Astrocyte of the cerebellum (primary cell): ENCODE data around the gene GARNL3.

Experiments used
- DNase-seq: peaks from one replicate; pipeline ENCODE4 v3.0.0-alpha.2; 2011; ENCODE audit warnings: low read depth
- H3K4me3 ChIP-seq: 2 replicates; pipeline ENCODE4 v1.5.1; 2011; ENCODE audit warnings: mild to moderate bottlenecking, low read depth, low read length, moderate library complexity
- in situ Hi-C: cut with HindIII; loops from 2 replicates; pipeline ENCODE4 v1.10.0; 2017; ENCODE audit warnings: low sequenced_read_pairs
- TF ChIP-seq, protein P1 (sequence below): IDR thresholded peaks from 2 replicates; pipeline ENCODE4 v1.5.1; 2012; ENCODE audit warnings: low read length, low read depth, moderate library complexity, mild to moderate bottlenecking; ENCODE audit errors: missing control alignments

The GARNL3 gene

DNA sequence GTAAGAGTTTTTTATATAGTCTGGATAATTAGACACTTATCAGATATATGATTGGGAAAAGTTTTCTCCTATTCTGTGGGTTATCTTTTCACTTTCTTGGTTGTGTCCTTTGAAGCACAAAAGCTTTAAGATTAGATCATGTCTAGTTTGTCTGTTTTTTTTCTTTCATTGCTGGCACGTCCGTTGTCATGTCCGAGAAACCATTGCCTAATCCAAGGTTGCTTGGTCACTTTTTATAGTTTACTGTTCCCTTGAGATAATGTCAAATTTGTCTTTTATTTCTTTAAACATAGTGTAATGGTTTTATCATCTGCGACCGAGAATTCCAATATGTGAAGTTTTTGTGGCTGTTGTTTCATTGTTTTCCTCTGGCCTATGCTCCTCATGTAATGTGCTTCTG is 28.8 kb downstream of the GARNL3 start:
- in situ Hi-C loops, result no loop called here
- TF ChIP-seq, protein P1, sequence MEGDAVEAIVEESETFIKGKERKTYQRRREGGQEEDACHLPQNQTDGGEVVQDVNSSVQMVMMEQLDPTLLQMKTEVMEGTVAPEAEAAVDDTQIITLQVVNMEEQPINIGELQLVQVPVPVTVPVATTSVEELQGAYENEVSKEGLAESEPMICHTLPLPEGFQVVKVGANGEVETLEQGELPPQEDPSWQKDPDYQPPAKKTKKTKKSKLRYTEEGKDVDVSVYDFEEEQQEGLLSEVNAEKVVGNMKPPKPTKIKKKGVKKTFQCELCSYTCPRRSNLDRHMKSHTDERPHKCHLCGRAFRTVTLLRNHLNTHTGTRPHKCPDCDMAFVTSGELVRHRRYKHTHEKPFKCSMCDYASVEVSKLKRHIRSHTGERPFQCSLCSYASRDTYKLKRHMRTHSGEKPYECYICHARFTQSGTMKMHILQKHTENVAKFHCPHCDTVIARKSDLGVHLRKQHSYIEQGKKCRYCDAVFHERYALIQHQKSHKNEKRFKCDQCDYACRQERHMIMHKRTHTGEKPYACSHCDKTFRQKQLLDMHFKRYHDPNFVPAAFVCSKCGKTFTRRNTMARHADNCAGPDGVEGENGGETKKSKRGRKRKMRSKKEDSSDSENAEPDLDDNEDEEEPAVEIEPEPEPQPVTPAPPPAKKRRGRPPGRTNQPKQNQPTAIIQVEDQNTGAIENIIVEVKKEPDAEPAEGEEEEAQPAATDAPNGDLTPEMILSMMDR, result no peak
- no peak overlapping the region for H3K4me3 ChIP-seq
- no peak for DNase-seq

DNA sequence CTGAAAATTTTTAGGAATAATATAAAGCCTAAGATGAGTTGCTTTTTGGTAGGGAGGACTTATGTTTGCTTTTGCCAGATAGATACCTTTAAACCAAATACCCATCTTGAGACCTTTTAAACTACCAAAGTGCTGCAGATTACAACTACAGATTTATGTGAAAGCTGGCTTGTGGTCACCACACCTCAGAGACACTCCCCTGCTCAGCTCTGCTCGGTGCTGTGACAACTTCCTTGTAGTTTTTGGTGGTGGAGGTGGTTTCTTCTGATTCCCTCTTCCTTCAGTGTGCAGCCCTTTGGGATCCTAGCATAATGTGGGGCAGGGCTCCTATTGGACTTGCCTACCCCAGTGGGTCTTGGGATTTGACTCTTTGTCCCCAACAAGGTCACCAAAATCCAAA is 29.2 kb downstream of the GARNL3 start:
- in situ Hi-C loops, result no loop called here
- no peak for DNase-seq
- no peak overlapping the region for H3K4me3 ChIP-seq
- TF ChIP-seq, protein P1, result no peak

DNA sequence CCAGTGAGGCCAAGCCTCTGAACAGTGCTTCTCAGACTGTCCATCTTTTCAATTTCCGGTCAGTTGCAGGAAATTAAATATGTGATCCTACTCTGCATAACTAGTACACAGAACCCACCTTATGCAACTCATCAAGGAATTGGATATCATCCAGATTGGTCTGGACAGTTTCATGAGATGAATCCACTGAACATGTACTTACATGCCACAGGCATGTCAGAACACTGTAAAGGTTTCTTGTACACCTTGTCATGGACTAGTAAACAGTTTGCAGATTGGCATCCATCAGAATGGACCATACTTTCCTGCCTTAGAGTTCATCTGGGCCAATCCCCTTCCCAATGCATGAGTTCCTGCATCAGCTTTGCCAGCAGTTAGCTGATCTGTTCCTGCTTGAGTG is 30.4 kb downstream of the GARNL3 start:
- TF ChIP-seq, protein P1, result no peak
- no peak overlapping the region for H3K4me3 ChIP-seq
- DNase-seq, result no peak
- in situ Hi-C loops, result no loop called here

DNA sequence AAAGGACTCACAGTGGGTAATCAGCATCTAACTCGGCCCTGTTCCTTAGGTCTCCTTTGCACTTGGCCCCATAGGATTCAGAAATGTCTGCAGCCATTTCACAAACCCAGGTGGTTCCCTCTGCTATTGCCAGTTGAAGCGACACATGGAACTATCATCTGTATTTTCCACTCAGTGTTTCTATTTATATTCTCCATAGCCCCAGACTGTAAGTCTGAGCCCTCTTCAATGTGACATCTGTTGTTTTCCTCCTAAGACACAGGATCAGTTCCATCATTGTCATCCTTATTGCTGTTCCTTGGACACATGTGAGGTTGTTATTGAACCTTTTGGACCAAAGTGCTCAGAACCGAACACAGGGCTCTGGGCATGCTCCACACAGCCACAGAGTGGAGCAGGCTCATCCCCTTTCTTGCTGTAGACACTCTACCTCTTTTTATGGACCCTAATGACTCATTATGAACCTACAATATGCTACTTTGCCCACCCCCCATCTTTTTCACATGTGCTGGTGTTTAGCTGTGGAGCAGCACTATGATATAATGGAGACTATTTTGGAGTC is 36.4 kb downstream of the GARNL3 start:
- H3K4me3 ChIP-seq, result no peak overlapping the region
- TF ChIP-seq, protein P1, result no peak
- DNase-seq, result no peak
- in situ Hi-C loops, result no loop called here

DNA sequence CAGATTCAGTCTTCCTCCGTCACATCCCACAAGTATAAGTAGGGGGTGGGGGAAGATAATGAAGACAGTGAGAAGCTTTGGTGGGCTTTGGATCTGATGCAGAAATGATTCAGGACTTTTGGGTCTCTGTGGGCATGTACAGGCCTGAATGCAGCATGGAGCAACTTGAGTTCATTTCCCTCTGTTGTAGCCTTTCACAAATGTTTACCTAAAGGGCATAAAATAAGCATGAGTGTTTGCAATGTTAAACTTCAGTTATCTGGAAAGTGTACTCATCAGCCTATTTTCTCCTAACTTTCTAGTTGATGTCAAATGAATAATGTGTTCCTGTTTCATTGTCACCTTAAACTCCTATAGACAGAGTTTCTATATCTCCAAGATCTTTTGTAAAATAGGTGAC is 39.3 kb downstream of the GARNL3 start:
- no peak overlapping the region for H3K4me3 ChIP-seq
- TF ChIP-seq, protein P1, result no peak
- DNase-seq, result no peak
- in situ Hi-C loops, result no loop called here

DNA sequence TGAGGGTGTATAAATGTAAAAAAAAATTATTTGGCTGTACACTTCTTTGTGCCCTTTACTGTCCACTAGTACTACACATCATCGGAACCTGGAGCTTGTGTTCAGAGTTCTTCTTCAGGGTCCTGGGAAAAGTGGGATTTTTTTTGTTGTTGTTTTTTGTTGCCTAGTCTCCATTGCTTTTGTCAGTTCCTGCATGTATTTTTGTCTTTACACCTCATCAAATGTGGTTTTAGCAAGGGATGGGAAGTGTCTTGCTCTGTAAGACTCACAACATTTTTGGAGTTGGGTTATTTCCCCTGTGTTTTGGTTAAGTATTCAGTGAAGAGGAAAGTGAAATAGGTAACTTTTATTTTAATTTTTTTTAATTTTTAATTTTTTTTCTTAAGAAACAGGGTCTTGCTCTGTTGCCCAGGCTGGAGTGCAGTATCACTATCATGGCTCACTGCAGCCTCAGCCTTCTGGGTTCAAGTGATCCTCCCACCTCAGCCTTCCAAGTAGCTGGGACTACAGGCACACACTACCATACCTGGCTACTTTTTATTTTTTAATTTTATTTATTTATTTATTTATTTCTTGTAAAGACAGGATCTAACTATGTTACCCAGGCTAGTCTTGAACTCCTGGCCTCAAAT is 40.7 kb downstream of the GARNL3 start:
- no peak overlapping the region for H3K4me3 ChIP-seq
- in situ Hi-C loops, result loop anchor here (5.0 kb wide), 1 partner anchor 73 kb away; no protein-coding TSS in a partner anchor
- no peak for DNase-seq
- TF ChIP-seq, protein P1, result no peak

DNA sequence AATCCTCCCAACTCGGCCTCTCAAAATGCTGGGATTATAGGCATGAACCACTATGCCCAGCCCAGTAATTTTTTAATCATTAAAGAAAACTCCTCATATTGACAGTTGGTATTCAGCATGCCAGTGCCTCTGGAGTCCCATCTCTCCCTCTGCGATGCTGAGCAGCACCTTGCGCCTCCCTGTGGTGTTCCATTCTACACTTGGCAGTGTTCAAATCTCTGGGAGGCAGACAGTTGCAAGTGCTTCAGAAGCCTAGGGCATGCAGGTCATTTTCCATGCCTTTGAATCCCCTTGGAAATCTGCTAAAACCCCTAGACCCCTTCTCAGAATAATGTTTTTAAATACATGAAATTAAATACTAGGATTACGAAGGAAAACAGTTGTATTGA is 41.3 kb downstream of the GARNL3 start:
- in situ Hi-C loops, result loop anchor here (5.0 kb wide), 1 partner anchor 74 kb away; no protein-coding TSS in a partner anchor
- TF ChIP-seq, protein P1, result no peak
- no peak overlapping the region for H3K4me3 ChIP-seq
- DNase-seq, result no peak
